GM18907 (cell line): ENCODE measurements around the gene CYP24A1.

Experiments
- ATAC-seq: cut with Tn5 transposase; IDR thresholded peaks from one replicate; pipeline ENCODE4 v1.9.1; 2021; ENCODE audit warnings: mild to moderate bottlenecking, moderate library complexity; ENCODE audit not compliant: unreplicated experiment

CYP24A1 gene

GRCh38 chr20:54177378-54177777 is 3.6 kb upstream of the CYP24A1 start:
- ATAC-seq = no peak

- no peak for ATAC-seq
Observed at GRCh38 chr20:54176610-54177009, 2.8 kb upstream of the CYP24A1 start.

- ATAC-seq = no peak
Observed at GRCh38 chr20:54174457-54175175, 830 bp upstream of the CYP24A1 start.

GRCh38 chr20:54172856-54173652 is 732 bp downstream of the CYP24A1 start:
- no peak for ATAC-seq

- ATAC-seq = no peak
Observed at GRCh38 chr20:54172532-54172855, 1.3 kb downstream of the CYP24A1 start.

- no peak for ATAC-seq
Observed at GRCh38 chr20:54170963-54171362, 2.8 kb downstream of the CYP24A1 start.

- no peak for ATAC-seq
Observed at GRCh38 chr20:54170026-54170471, 3.7 kb downstream of the CYP24A1 start.

GRCh38 chr20:54168961-54169862 is 4.6 kb downstream of the CYP24A1 start:
- no peak for ATAC-seq

GRCh38 chr20:54167909-54168872 is 5.6 kb downstream of the CYP24A1 start:
- no peak for ATAC-seq

GRCh38 chr20:54166987-54167662 is 6.7 kb downstream of the CYP24A1 start:
- no peak for ATAC-seq

- no peak for ATAC-seq
Observed at GRCh38 chr20:54165803-54166202, 8.0 kb downstream of the CYP24A1 start.

- ATAC-seq = no peak
Observed at GRCh38 chr20:54165014-54165413, 8.8 kb downstream of the CYP24A1 start.

GRCh38 chr20:54163402-54163801 is 10.4 kb downstream of the CYP24A1 start:
- ATAC-seq = no peak

GRCh38 chr20:54162378-54163009 is 11.3 kb downstream of the CYP24A1 start:
- no peak for ATAC-seq

- ATAC-seq = no peak
Observed at GRCh38 chr20:54161821-54162149, 12.0 kb downstream of the CYP24A1 start.

- ATAC-seq = no peak
Observed at GRCh38 chr20:54161008-54161820, 12.6 kb downstream of the CYP24A1 start.

- ATAC-seq = no peak
Observed at GRCh38 chr20:54160065-54161007, 13.4 kb downstream of the CYP24A1 start.
